HG03442 (cell line): ENCODE data around the gene LAMA1.

Source experiments
- ATAC-seq: cut with Tn5 transposase; IDR thresholded peaks from one replicate; pipeline ENCODE4 v1.9.1; 2021; ENCODE audit warnings: mild to moderate bottlenecking, moderate library complexity; ENCODE audit not compliant: unreplicated experiment

LAMA1 gene

DNA sequence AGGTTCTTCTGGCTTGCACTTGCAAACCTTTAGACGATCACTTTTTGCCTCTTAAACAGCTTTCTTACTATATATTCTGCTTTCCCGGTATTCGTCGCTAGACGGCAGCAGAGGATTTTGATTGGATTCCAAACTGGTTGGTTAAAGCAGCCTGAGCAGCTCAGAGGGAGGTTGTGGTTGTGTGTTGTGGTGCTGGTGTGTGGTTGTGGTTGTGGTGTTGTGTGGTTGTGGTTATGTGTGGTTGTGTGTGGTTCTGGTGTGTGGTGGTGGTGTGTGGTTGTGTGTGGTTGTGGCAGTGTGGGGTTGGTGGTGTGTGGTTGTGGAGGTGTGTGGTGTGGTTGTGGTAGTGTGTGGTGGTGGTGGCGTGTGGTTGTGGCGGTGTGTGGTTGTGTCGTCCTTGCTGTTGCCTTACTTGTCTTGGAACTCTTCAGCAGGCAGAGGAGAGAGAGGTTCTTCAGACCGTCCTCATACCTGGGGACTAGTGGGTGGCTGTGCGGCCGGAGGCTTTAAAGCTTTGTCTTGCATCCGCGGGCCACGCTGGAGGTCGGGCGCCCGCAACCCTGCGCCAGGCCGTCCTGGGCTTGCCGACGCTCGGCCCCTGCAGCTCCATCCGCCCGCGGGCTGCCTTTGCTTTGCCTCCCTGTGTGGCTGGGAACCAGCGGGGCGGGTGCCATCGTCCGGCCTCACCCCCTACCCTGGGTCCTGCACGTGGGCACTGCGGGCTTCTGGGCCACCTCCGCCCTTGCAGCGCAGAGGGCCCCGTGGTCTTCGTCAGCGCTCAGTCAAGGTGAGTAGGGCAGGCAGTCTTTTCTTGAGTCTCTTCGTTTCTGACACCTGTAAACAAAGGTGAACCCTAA lies 197.3 kb downstream of the LAMA1 start:
- no peak for ATAC-seq

DNA sequence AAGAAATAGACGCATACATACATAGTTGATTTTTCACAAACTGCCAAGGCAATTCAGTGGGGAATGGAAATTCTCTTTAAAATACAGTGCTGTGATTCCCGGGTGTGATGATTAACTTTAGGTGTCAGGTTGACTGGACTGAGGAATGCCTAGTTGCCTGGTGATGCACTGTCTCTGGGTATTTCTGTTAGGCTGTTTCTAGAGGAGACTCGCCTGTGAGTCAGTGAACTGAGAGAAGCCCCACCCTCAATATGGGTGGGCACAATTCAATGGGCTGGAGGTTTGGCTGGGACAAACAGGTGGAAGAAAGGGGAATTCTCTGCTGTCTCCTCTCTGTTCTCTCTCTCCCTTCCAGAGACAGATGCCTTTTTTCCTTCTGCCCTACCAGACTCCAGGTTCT lies 200.5 kb downstream of the LAMA1 start:
- ATAC-seq = no peak

DNA sequence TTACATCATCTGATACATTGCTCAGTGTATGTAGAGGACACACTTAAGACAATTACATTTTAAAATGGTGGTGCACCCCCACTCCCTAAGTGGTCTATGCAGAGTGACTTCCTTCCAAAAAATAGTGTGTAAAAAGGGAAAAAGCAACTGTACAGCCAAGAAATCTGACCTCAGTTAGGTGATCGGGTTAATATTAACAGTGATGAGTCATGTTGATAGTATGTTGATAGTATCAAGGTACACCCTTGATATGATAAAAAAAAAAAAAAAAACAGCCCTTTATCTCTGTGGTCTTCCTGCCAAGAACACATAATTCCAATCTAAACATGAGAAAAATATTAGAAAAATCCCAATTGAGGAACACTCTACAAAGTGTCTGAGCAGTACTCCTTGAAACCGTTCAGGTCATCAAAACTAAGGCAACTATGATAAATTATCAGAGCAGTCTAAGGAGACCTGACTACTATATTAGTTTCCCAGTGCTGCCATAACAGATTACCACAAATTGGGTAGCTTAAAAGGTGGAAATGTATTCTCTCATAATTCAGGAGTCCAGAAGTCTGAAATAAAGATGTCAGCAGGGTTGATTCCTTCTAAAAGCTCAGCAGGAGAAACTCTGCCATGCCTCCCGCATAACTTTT lies 216.2 kb downstream of the LAMA1 start:
- no peak for ATAC-seq

DNA sequence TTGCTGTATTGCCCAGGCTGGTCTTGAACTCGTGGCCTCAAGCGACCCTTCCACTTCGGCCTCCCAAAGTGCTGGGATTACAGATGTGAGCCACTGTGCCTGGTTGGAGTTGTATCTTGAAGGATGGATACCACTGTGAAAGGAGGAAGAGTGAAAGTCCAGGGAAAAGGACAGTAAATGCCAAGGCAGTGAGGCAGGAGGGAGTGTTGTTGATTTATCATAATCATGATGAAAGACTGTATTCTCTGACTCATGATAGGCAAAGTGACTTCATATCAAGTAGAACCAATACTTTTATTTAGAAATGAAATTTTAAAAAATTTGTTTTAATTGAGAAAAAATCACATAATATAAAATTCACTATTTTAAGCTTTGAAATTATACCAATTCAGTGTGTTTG lies 225.8 kb downstream of the LAMA1 start:
- no peak for ATAC-seq
